ENCODE measurements around the gene TMEM100.

DNA sequence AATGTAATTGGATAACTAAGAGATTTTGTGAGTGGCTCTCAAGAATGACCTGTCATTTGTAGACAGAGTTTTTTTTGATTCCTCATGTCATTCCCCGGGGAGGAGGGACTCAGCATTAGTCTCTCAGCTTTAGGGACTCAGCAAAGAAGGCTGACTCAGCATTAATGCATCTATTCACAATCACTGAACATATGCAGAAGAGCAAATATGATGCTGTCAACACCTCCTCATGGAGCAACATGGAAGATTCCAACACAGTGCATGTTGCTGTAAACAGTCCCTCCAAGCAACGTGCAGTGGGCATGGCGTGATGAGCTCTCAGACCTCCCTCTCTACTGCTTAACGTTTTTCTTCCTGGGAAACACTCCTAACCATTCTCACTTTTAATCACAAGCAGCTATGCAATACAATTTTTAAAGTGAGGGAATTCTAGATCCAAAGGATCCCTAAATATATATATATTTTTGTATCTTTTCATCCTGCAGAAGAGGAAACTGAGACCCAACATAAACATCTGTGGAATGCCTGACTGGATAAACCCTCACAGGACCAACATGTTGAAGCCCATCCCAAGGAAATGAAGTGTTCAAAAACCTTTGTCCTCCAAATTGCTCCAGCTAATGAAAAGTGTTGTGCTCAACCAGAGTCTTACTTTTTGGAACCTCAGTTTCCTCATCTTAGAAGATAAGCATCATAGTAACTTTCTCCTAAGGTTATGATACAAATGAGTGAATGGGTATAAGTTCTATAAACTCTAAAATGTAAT is 38.9 kb downstream of the TMEM100 start:
- TF ChIP-seq FOXM1 (IDR thresholded peaks at IDR 0.05; ENCODE audit: borderline replicate concordance) (no peak), SP1 (IDR thresholded peaks at IDR 0.05) (no peak), HDGF (IDR thresholded peaks at IDR 0.05; ENCODE audit: borderline replicate concordance) (no peak), FOXK2 (IDR thresholded peaks at IDR 0.05) (no peak), ARNT (IDR thresholded peaks at IDR 0.05) (no peak), ELF4 (IDR thresholded peaks at IDR 0.05) (no peak), FOXA1 (IDR thresholded peaks at IDR 0.05) (no peak), BHLHE40 (IDR thresholded peaks at IDR 0.05; ENCODE audit: borderline replicate concordance) (no peak), SUZ12 (IDR thresholded peaks at IDR 0.05) (no peak), LEF1 (IDR thresholded peaks at IDR 0.05; ENCODE audit: borderline replicate concordance) (no peak)

Data from HEK293T (cell line).